HG02852 (cell line): ENCODE measurements around the gene TJP3.

Experiments used
- ATAC-seq: cut with Tn5 transposase; IDR thresholded peaks from one replicate; pipeline ENCODE4 v1.9.1; 2021; ENCODE audit warnings: mild to moderate bottlenecking, moderate library complexity; ENCODE audit not compliant: unreplicated experiment

TJP3 gene

DNA sequence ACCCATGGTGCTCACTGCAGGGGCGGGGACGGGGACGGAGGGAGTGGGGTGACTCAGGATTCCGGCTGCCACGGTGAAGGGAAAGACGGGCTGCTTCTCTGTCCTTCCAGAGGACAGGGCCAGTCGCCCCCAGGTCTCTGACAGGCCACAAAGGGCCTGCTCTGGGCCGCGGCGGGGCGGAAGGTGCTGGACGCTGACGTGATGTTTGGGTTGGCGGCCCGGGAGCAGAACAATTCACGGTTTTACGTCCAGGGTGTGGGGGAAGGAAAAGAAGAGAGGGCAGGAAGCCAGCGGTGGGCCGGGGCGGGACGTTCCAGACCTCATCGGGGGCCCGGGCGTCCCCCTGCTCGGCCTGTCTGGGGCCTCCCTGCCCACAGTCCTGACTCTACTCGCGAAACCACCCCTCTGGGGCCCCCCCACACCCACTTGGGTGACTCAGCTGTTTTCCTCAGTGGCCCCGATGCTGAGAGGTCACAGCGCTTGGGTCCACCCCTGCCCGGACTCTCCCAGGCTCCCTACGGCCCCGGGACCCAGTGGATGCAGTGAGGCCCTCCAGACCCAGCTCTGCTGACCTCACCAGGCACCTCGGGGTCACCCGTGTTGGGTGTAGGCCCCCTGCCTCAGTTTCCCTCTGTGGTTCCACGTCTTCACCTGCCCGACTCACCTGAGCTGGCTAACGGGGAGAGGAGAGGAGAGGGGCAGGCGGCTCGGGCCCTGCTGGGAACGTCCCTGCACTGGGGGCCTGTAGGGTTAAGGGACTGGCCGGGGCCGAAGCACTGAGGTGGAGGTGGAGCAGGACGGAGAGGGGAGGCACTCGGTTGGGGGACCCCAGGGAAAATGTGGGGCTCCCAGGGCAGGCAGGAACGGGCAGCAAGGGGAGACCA lies 37.1 kb upstream of the TJP3 start:
- no peak for ATAC-seq

DNA sequence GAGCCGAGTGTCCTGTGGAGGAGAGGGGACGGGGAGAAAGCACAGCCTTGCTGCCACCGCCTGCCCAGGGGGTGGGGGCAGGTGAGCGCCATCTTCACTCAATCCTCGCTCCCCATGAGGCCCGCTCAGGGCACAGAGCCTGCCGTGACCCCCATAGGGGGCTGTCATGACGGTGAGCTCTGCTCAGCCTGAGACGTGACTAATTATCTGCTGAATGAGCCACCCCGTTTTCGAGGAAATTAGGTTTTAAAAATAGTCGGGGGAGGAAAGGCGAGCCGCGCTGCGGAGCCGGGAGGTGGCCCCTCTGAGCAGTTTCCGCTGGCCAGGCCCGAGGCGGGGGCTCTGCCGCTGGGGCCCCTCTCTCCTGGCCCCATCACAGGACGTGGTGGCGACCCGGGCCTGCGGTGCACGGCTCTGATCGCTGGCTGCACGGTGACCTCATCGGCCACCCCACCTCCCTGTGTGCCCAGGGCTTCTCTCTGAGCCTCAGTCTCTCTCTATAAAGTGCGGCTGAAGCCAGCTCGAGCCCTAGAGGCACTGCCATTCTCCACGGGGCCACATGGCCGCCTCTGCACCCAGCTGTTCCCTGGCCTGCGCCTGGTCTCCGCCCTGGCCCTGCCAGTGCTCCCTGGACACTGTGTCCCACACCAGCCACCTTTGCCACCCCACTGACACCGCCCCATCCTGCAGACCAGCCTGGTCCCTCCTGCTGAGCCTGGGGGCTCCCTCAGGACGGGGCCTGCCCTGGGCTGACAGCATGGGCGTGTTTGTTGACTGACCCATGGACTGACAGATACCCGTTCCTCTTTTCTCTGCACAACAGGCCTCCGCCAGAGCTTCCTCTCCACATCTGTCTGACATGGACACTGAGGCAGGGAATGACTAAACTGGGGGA lies 36.3 kb upstream of the TJP3 start:
- no peak for ATAC-seq

DNA sequence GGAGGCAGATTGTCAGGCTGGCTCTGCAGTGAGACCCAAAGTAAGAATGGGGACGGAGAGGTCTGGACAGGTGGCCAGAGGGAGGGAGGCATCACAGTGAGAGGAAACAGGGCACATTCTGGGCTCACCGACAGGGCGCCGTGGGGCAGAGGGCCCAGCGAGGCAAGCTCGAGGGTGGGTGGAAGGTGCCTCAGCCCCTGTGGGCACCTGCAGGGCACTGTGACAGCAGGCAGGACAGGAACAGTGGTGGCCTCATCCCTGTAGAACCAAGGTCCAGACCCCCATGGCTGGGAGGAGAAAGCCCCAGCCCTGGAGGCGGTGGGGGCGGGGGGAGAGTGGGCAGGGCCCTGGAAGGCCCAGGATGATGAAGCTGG lies 35.6 kb upstream of the TJP3 start:
- no peak for ATAC-seq

DNA sequence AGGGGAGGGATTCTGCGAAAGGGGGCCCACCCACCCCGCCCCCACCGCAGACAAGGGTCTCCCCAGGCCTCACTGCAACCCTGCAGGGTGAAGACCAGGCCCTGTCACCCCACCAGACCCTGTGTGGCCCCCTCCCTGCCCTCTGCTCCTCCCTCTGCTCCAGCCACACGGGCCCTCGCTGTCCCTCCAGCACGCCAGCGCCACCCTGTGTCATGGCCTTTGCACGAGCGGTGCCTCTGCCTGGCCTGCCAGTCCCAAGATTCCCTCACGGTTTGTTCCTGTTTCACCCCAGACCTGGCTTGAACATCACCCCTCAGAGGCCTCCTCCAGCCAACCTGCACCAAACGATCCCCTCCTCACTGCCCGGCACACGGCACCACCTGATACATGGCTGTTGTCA lies 35.2 kb upstream of the TJP3 start:
- ATAC-seq: no peak

DNA sequence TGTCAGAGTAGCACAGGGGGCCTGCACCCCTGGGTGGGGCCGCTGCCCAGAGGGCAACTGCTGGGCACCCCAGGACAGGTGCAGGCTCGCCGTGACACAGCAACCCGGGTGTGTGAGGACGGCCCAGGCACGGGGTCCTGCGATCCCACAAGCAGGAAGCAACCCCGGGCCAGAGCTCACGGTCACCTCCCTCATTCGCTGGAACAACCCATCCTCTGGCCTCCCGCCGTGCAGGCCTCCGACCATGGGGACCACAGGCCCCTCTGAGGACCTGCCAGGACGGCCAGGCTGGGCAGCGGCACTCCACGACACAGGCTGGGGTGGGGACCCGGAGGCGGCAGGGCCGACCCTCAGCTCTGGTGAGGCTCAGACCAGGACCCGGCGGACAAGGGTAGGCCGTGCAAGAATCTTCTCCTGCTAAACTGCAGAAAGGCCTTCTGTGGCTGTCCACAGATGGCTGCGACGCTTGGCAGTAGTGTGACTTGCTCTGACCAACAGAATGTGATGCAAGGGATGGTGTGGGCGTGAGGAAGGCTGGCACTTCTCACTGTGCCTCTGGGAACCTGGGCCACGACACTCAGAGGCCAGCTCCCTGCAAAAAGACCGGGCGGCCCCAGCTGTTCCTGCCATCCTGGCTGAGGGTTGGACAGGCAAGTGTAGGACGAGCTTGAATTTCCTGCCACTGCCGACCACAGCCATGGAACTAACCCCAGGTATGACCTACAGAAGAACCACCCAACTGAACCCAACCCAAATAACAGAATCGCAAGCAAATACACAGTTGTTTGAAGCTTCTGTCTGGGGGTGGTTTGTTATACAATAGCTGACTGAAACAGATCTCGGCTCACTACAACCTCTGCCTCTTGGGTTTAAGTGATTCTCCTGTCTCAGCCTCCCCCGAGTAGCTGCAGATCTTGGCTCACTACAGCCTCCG lies 34.4 kb upstream of the TJP3 start:
- ATAC-seq: no peak

DNA sequence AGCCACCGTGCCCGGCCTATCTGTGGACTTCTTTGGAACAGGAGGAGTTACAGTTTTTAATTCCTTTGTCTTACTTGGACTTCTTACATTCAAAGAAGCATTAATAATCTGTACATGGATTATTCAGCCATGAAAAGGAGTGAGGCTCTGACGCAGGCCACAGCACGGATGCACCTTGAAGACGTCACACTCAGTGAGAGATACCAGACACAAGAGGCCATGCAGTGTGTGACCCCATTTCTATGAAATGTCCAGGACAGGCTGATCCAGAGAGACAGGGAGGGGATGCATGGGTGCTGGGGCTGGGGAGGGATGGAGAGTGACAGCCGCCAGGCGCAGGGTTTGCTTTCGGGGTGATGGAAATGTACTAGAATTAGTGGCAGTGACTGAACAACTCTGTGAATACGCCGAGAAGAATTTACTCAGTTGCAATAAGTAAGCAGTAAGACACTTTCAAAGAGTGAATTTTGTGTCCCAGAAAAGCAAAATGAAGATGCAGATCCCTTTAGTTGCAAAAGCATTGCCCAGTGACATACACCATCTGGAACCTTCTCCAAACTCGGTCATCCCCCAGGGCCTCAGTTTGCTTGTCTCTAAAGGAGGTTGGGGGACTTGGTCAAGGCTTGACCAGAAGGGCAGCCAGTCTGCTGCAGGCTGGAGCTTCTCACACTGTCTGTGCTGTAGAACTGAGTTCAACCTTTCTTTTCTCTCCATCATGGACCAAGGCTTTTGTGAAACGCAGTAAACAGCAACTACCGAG lies 33.2 kb upstream of the TJP3 start:
- ATAC-seq: no peak

DNA sequence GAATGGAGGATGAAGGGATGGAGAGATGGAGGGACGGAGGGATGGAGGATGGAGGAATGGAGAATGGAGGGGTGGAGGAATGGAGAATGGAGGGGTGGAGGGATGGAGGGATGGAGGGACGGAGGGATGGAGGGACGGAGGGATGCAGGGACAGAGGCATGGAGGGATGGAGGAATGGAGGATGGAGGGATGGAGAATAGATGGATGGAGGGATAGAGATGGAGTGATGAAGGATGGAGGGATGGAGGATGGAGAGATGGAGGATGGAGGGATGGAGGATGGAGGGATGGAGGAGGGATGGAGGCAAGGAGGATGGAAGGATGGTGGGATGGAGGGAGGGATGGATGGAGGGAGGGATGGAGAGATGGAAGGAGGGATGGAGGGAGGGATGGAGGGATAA lies 30.0 kb upstream of the TJP3 start:
- ATAC-seq: no peak

DNA sequence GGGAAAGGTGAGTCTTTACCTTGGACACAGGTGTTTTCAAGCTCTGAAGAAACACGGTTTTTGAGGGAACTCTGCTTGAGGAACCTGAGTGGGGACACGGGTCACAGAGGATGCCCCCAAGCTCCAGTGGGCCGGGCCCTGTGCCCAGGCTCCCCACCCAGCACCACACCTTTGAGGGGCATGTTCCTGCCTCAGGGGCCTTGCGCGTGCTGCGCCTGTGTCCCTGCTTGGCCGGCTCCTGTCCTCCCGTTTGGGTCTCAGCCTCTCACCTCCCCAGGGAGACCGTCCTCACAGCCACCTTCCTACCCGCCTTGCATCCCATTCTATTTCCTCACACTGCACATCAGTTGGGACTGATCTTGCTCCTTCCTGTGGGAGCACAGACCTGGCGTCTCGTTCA lies 29.0 kb upstream of the TJP3 start:
- ATAC-seq: no peak

DNA sequence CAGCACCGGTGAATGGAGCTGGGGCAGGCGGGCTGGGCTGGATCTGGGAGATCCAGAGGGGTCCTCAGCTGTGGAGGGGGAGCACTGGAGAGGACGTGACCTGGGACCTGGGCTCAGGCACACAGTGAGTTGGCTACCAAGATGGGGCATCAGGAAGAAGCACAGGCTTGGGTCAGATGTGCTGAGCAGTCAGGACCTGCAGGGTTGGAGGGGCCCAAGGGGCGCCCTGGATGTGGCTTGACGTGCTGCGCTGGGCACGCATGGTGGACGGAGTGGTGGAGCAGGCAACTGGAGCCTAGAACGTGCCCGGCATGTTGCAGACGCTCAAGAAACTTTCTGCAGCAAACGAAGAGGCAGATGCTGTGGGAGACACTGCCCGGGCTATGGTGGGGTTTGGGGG lies 28.6 kb upstream of the TJP3 start:
- no peak for ATAC-seq

DNA sequence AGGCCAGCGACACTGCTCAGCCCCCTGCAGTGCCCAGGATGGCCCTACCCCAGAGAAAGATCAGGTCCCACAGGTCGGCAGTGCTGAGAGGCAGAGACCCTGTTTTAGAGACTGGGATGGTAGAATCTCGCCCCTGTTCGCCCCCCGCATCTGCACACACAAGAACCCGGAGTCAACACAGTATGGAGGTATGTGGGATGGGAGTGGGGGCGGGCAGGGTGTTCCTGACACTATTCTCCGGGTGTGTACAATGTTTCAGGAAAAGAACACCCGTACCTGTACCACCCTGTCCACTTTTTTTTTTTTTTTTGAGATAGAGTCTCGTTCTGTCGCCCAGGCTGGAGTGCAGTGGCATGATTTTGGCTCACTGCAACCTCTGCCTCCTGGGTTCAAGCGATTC lies 27.2 kb upstream of the TJP3 start:
- ATAC-seq: no peak

DNA sequence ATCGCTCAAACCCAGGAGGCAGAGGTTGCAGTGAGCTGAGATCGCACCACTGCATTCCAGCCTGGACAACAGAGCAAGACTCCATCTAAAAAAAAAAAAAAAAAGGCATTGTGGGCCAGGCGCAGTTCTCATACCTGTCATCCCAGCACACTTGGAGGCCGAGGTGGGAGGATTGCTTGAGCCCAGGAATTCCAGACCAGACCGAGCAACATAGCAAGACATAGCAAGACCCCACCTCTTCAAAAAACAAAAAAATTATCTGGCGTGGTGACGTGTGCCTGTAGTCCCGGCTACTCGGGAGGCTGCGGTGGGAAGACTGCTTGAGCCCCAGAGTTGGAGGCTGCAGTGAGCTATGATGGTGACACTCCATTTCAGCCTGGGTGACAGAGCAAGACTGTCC lies 25.9 kb upstream of the TJP3 start:
- no peak for ATAC-seq

DNA sequence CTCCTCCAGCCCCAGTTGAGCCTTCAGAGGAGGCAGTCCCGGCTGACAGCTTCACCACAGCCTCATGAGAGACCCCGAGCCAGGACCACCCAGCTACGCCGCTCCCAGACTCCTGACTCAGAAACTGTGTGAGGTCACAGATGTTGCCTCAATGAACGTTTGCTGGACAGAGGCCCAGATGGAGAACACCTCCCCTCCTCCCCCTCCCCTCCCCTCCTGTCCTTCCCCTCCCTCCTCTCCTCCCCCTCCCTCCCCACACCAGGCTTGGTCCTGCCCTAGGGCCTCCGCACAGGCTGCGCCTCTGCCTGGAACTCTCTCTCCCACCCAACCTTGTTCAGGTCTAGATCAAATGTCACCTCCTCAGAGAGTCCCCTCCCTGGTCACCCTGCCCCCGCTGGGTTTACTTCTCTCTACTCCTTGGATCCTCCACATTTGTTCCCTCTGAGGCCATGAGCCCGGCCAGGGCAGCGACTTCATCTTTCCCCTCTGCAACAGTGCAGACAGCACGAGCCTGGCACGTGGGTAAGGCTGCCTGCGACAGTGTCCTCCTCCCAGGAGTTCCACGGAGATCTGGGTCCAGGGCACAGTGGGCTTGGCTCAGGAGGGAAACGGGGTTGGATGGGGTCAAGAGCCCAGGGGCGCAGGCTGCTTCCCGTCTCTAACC lies 25.3 kb upstream of the TJP3 start:
- no peak for ATAC-seq

DNA sequence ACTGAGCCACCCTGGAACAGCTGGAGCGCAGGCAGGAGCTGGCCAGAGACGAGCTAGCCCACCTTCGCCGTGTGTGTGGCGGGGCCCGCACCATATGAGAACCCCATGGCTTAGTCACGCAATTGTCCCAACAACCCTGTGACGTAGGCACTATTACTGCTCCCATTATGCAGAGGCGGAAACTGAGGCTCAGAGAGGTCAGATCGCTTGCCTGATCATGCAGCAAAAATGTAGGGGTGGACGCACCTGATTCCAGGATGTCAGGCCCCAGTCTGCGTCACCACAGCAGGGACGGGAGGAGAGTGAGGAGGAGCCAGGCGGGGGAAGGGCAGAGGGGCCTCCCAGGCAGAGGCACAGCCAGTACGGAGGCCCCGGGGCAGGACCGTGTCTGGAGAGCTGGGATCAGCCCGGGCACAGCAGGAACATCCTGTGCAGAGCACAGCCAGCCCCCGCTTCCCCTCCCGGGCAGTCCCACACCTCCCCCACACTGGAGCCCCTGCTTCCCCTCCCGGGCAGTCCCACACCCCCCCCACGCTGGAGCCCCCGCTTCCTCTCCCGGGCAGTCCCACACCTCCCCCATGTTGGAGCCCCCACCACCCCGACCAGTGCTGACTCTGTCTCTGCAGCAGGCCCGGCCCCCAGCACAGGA lies 24.7 kb upstream of the TJP3 start:
- no peak for ATAC-seq

DNA sequence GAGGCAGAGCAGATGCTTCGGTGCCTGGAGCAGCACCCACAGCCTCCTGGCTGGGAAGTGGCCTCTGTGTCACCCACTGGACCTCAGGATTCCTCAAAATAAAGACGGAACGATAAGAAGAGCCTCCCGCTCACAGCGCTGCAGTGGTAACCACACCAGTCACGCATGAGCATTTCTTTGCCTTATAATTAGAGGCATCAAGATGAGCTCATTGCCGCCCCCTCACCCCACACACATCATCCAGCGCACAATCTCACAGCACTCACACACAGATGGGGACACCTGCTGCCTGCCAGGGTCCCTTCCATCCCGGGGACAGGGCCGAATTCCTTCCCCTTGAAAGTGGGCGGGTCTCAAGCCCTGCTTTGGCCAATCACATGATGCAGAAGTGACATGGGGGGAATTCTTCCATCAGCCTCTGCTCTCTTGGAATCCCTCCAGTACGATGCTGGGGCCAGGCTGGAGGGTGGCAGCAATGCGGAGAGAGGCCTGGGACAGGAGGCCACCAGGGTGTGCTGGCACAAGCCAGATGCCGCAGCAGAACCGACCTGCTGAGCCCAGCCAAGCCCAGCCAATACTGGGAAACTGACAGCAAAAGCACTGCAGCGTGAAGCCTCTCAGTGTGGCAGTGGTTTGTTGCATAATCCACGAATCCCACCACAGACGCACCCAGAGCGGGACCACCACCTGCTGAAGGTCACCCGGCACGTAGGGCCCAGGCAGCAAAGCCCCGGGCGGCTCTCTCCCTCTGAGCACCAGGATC lies 23.9 kb upstream of the TJP3 start:
- ATAC-seq: no peak

DNA sequence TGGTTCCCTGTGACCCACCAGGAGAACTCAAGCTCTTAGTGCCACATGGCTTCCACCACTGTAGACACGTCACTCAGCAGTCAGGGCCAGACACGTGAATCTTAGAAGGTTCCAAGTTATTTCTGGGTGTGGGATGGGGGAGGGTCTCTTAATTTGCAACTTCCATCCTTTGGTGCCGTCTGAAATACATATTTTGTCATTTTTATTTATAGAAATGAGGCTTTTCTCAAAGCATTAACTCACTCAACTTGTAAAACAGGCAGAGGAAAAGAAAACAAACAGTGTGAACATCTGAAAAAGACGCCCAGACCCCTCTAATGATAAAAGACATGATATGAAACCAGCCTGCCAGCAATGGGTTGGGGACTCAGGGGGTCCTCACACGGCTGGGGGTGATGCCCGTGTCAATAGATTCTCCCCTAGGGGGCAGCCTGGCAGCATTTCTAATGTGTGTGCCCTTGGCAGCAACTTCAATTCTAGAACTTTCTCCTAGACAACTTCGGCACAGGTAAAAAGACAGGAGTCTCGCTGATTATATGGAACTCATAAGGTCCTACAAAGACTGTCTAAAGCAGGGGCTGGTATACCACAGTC lies 23.3 kb upstream of the TJP3 start:
- no peak for ATAC-seq

DNA sequence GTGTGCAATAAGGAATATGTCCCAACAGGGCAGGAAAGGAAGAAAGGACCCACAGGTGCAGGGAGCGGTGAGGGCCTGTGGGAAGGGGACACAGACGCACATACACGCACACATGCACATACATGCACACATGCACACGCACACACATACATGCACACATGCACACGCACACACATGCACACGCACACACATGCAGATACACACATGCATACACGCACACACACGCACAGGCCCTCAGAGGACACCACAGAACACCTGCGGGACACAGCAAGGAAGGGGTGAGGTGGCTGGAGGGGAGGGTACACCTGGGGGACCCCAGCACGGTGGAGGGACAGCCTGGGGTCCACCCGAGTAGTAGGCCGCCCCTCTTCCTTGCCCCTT lies 20.8 kb upstream of the TJP3 start:
- no peak for ATAC-seq

DNA sequence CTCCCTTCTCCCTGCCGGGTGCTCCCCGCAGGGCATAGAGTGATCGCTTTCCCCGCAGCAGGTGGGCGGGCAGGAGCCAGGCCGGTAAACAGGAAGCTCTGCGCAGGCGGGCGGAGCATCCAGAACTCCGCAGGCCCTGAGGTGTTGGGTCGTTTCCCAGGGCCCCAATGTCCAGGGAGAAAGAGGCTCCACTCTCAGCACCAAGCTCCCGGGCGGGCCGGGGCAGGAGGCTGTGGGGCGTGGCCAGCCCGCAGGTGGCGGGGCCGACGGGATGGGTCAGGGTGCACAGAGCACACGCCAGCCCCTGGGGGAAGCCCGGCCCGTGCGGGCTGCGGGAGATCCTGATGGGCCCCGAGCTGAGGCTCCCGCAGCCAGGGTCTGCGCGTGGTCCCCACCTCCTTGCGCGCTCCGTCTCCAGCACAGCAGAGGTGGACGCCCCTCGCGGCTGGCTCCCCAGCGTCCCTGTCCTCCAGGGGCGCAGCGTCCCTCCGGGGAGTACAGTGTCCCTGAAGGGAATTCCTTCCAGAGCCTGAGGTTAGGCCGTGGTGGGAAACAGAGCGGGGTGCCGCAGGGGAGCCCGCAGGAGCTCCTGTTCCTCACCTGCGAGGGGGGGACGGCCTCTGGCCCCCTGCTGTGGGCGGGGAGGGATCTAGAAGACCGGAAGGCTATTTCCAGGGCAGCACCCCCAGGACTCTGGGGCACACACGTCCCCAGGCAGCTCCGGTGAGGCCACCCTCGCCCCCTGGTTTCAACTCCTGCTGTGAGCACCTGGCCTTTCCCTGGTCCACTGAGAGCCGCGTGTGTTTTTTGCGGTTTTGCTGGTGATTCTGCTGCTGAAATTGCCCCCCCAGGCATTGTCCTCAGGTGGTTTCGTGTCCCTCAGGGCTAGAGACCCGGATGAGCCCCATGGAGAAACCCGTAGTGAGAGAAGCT lies 20.1 kb upstream of the TJP3 start:
- ATAC-seq: no peak
